Stimulated activated CD8-positive, alpha-beta memory T cell treated with anti-CD3 and anti-CD28 coated beads, Interleukin-12 subunit alpha, Interleukin-12 subunit beta, amount 100 ng/mL, for 1 hour (primary cell): ENCODE results near the gene PRPF19.

Source experiments
- DNase-seq: peaks from one replicate; pipeline ENCODE4 v3.0.0-alpha.2; 2020; ENCODE audit warnings: low read depth

PRPF19 gene

DNA sequence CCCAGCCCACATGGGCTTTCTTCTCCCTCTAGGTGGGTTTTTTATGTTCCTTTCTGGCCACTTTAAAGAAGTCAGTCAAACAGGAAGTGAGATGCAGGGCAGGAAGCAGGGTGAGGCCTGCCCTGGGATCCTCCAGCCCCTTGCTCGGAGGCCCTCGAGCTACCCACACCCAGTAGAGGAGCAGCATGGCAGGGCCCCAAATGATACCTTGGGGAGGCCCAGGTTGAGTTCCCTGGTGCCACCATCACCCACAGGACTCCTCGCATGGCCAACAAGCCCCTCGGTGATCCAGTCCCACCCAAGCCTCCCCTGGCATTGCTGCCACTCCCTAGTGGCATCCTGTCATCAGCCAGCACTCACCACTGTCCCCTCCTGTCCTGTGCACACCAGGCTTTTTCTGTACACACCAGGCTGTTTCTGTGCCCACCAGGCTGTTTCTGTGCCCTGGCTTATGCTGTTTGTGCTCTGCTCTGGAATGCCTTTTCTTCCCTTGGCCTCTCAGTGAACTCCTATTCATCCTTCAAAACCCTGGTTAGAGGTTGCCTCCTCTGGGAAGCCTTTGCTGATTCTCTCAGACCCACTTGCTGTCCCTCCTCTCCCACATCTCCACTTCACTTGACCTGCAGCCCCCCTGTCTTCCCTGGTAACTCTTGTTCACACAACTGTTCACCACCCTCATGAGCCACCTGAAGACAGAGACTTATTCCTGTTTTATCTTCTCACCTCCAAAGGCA, 47.5 kb downstream of the PRPF19 start:
- DNase-seq, result no peak

DNA sequence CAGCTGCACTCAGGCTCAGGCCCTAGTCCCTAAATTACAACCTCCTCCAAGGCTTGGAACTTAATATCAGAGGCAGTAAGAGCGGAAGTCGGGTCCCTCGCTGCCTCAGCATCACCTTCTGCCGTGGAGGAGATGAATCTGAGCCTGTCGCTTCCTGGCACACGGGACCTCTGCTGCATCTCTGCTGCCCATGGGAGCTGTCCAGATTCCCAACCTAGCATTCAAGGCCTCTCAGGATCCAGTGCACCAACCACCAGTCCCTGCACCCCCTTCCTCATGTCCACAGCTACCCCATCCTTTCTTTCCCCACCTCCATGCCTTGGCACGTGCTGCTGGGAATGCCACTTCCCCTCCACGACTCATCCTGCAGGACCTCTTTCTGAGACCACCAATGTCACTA, 48.1 kb downstream of the PRPF19 start:
- no peak for DNase-seq

DNA sequence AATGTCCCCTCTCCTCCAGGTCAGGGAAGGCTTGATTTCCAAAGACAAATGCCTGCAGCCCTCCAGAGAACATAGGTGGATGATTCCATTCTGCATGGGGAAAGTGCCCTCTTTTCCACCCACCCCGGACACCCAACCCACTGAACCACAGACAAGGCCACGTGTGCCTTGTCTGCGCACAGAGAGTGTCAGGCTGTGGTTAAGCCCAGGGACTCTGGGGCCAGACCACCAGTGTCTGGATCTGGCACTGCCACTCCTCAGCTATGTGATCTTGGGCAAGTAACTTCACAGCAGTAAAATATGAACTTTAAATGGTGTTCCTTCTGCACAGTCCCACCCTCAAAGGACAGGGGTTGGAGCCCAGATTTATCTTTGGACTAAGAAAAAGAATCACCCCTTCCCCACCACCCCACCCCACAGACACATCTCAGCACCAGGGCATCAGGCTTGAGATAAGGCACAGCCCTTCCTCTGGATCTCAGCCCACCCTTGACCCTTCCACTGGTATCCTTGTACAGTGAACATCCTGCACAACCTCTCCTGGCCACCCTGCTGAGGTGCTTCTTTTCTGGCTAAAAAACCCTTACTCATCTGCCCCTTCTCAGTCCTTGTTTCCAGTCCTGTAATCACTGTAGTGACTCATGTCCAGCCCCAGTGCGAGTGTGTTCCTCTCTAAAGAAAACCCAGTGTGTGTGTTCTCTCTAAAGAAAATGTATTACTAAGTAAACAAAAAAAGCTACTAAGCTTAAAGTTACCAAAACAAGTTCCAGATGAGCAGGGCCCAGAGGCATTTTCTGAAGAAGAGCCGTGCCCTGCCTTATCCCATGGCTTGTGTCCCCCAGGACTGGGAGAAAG, 48.8 kb downstream of the PRPF19 start:
- DNase-seq, result no peak

DNA sequence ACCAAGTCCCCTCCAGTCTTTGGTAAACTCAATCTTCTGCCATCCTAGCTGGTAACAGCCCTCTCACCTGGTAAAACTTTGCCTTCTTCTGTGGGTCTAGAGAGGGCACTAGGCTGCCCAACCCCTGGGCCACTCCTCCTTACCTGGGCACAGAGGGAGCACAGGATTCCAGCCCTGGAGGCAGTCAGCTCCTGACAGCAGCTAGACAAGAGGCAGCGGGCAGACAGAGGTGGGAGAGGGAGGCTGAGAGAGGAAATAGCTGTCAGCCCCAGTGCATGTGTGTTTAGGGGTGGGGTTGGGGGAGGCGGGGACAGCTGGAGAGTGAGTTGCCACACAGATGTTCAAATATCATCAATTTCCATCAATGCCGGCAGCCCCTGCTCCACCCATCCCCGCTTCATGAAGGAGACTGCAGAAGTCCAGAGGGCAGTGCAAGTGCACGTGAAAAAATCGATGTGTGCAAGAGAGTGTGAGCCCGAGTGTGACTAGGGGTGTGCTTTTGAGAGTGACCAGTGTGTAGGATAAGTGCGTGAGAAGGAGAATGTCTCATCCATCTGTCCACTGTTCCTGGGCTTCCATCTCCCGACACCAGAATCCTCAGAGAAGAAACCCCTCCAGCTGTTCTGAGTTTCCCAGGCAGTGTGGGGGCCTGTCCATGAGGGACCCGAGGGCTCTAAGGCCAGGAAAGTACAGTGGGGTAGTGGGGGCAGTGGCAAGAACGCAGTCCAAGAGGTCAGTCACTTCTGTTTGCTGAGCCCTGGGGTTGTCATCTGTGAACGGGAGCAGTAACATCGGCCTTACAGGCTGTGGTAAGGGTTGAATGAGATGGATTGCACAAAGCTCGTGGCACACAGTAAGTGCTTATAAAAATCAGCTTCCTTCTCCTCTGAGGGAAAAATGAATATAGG, 50.4 kb downstream of the PRPF19 start, which contains the start of gene PTGDR2:
Gene PTGDR2 (minus strand): TSS at position 225 of the 908 bp plus-strand sequence. CDS start 2,228 bp downstream, outside the sequence.
- DNase-seq, result no peak

DNA sequence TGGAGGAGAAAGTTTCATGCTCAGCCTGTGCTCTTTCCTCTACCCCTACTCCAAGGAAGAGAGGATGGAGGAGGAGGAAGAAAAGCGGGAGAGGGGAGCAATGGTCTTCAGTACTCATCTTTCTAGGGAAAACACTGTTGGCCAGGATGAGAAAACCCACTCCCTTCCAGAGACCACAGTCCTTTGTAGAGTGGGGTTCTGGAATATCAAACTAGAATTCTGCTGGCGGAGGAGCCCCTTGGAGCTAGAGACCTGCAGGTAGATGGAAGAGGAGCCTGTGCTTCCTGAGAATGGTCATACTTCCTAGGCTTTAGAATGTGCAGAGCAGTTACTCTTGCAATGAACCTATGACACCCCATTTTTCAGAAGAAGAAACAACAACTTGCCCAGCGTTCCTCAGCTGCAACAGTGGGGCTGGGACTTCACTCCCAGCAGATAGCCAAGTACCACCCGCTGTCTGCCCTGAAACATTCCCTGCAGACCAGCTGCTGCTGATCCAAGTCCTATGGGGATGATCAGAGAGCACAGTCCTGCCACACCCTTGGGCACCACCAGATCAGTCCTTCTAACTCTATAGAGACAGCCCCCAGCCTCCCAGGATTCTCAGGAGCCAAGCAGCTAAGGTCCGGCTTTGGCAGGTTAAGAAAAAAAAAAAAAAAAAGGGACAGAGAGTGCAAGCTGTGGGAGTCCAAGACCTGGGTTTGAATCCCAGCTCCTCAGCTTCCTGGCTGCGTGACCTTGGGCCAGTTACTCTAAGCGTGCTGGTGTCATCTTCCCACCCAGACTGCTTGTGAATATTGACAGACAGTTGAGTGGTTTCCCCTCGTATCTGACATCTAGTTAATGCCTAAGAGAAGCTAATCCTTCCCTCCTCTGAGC, 51.3 kb downstream of the PRPF19 start:
- DNase-seq, result no peak

DNA sequence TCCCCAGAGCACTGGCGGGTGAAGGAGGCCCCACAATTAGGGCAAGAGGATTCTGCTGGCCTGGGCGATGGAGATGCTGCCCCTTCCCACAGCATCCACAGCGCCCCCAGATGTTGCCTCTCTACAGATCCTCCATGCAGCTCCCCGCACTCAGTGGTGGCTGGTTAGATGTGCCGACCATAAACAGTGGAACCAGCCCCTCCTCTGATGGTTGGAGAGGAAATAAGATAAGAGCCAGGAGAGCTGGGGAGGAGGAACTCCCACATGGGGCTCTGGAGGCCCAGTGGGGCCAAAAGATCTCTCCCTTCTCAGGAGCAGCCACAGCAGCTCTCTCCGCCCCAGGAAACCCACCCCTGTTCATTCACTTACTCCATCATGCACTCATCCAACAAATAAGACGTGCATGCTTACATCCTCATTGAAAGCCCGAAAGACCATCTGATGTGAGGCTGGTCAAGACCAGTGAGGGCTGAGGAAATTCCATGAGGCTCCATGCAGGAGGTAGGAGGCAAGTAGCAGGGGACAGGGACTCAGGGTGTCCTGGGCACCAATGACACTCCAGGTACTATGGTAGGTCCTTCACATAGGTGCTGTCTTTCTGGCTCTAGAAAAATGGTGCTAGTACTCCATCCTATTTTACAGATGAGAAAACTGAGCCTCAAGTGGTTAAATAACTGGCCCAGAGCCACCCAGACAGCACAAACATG, 52.1 kb downstream of the PRPF19 start:
- no peak for DNase-seq

DNA sequence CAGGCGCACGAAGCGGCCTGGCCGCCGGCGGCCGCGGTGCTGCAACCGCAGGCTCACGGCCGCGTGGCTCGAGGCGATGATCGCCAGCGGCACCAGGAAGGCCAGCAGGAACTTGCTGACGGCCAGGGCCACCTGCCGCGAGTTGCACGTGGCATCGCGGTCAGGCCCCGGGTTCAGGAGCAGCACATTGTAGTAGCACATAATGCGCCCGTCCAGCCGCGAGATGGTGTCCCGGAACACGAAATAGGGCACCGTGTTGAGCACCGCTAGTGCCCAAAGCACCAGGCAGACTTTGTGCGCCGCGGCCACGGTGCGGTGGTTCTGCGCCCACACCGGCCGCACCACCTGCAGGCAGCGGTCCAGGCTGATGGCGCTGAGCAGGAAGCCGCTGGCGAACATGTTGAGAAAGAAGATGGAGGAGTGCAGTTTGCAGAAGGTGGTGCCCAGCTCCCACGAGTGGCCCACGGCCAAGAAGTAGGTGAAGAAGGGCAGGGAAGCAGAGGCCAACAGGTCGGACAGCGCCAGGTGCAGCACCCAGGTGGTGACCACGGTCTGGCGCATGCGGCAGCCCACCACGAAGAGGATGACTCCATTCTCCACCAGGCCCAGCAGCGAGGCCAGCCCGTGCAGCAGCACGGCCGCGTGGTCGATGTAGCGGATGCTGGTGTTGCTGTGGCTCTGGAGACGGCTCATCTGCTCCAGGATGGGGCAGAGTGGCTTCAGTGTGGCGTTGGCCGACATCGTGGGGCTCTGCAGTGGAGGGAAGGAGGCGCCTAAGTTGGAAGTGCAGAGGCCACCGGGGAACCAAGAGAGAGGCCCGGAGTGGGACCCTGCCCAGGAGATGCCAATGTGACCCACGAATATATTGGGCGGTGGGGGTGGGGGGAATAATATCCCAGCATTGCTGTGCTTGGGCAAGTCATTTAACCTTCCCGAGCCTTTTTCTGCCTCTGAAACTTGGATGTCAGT, 53.1 kb downstream of the PRPF19 start:
- no peak for DNase-seq

DNA sequence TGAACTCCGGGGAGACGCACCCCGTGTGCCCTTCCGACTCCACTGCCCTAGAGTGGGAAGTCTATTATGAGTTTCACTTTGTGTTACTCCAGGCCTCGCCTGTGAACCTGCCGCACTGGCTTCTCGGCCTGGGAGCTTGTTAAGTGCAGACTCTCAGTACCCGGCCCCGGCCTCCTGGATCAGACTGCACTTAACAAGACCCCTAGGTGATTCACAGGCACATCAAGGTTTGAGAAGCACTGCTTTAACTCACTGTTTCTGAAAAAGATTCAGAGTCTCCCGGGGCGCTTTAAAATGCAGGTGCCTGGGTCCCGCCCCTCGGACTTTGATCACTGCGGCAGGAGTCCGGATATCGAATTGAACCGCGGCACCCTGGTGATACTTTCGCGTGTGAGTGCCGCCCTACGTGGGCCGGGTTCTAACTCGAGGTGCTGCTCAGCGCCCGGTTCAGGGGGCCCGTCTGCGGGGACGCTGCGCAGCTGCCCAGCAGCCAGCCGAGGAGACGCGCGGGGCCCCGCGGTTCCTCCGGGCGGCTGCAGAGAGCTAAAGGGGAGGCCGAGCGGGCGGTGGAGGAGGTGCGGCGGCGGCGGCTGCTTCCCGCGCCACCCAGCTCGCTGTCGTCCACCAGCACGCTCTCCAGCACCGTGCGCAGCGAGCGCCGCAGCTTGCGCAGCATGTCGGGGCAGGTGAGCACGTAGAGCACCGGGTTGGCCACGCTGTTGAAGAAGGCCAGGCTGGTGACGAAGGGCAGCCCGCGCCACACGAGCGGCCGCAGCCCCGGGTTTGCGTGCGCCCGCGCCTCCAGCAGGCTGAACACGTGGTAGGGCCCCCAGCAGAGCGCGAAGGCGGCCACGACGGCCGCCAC, 54.0 kb downstream of the PRPF19 start:
- no peak for DNase-seq

DNA sequence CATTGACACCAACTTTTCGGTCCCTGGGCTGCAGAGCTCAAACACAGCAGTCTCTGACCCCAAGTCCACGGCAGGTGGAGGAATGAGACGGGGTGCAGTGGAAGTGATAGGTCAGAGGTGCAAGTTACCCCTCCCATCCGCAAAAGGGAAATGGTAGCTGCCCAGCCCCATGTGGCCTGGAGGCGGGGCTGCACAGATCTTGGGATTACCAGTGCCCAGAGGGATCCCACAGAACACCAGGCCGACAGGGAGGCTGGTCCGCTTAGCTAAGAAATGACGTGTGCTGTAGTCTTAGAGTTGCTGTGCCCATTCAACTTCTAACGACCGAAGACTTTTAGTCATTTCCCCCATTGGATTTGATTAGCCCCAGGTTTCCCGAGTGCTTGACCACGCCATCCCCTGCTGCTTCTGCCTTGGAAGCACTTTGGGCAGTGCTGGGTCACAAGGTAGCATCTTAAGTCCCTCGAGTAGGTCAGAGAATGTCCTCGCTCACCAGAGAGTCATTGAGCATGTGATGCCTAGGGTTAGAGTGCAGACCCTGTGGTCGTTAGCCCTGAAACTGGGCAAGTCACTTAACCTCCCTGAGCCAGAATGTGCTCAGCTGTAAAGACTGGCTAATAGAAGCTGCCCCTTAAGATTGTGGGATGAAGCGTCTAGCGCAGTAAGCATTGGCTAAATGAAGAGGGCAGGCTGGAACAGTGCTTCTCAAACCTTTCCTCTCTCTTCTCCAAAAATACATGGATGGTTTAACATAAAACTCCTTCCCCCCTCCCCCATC, 54.9 kb downstream of the PRPF19 start:
- DNase-seq, result no peak

DNA sequence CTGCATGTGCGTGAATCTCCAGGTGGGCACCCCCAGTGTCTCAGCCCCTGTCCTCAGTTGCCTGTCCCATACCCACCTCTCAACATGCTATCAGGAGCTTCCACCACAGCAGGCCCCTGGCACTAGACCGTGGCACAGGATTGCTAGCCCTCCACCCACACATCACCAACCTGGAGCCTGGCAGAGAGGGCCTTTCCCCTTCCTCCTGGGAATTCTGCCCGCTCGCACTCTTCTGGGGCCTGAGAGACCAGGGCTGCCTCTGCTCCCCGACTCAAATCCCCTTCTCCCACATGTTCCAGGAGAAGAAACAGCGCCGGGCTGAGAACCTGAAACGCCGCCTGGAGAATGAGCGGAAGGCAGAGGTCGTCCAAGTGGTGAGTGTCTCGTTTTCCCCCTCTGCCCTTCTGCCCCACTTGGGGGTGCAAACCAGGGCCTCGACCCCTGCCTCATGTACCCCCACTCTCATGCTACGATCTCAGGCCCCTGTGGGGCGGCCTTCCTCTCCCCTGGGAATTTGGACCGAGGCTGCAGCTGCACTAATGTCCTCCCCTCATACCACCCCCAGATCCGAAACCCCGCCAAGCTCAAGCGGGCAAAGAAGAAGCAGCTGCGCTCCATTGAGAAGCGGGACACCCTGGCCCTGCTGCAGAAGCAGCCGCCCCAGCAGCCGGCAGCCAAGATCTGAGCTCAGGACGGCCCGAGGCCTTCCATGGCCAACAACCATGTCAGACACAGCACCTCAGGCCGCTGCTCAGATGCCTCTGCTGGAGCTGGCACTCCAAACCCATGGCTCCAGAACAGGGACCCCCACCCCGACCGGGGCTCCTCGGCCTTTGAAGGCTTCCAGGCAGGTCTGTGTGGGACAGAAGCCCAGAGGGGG, 56.5 kb downstream of the PRPF19 start:
- no peak for DNase-seq

DNA sequence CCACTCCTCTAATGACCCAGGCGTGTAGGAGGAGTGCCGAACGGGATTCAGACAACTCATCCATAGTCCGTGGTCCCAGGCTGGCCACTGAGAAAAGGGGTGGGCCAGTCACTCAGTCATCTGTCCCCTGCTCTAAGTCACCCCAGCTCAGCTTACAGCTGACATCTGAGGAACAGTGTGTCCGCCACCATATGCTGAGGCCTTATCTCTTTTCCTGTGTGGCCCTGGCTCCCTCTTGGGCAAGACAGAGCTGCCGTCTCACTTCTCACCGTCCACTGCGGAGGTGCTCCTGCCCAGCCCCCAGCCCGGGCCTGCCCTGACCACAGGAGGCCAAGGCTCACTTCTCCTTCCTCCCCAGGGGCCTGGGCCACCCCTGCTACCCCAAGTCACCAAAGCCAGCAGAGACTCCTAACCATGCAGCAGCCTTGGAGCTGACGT, 57.7 kb downstream of the PRPF19 start:
- DNase-seq, result no peak

DNA sequence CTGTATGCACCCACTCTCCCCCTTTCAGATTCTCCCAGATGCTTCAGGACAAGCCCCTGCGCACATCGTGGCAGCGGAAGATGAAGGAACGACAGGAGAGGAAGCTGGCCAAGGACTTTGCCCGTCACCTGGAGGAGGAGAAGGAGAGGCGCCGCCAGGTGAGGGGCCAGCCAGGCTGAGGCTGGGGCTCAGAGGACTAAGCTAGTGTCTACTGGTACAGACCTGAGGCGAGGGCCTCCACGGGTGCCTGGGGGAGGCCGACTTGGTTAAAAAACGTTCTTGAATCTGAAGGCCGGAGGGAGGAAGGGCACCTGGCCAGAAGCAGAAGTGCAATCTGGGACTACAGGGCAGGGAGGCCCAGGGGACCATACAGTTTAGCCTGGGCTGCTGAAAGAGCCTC, 58.5 kb downstream of the PRPF19 start:
- DNase-seq, result no peak

DNA sequence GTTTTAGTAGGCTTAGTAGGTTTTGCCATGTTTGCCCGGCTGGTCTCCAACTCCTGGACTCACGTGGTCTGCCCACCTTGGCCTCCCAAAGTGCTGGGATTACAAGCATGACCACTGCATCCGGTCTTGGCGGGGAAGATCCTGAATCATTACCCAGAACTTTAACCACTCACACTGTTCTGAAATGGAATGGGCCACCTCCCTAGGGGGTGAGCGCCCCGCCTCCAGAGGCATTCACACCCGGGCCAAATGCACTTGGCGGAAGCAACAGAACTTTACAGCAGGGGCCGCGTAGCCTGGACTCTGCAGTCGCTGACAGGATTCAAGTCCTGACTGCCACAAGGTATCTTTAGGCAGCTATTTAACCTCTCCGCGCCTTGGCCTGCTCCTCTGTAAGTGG, 59.1 kb downstream of the PRPF19 start:
- DNase-seq, result no peak

DNA sequence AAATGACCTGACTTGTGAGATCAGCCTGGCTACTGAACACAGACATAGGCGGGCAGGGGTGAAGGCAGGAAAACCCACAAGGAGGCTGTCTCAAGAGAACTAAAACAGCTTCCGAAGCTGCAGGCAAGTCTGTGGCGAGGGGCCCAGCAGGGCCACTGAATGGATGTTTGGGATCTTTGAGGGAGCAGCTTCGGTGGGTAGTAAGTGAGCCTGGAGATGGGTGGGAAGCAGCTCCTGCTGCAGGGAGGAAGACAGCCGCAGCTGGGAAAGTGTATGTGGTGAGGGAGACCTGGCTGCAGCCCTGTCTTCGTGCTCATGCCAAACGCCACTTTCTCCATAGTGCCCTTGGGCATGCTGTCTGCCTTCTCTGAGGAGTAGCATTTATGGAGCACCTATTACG, 61.0 kb downstream of the PRPF19 start:
- DNase-seq, result no peak

DNA sequence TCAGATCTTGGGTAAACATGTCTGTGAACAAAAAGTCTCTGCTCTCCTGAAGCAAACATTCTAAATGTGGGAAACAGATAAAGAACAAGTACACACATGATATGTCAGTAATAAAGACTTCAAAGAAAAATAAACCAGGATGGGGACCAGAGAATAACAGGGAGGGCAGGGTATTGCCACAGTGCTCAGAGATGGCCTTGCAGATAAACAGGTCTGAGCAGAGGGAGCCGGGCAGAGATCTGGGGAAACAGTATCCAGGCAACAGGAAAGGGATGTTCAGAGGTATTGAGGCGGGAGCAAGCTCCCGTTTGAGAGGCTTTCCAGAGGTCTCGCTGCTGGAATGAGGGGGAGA, 61.5 kb downstream of the PRPF19 start:
- DNase-seq, result no peak

DNA sequence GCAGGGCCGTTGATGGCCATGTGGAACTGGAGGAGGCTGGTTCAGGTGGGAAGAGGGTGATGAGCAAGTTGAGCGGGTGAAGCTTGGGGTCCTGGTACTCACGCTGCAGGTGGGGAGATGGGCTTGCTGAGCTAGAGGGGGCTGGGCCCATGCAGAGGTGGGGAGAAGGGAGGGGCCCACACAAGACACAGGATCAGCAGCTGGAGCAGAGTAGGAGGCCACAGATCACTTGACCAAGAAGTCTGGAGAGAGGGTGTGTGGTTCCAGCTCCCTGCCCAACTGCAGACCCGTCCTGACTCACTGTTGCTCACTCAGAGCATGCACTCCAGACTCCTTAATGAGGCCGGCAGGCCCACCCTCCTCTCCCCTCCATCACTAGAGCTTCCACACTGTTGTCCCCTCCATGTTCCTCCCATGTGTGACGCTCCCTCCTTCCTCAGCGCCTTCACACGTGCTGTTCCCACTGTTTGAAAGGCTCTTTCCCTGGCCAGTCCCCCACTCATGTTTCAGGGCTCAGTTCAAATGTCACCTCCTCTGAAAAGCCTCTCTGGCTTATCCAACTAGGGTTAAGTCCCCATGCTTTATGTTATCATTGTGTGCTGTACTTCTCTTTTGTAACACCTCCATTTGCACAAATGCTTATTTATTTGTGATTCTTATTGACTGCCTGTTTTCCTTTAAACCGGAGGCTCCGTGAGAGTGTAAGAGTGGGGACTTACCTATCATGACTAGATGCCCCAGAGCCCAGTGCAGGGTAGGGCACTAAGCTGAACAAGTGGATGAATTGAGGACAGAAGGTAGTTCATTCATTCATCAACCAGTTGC, 62.1 kb downstream of the PRPF19 start:
- no peak for DNase-seq
